GM12878 (cell line): Measurements from ENCODE around the gene CNTD1.

Experiments used
- ASH2L ChIP-seq: fragments of 300-600, 200-600 bp; sonication (generic); IDR thresholded peaks from 2 replicates; pipeline ENCODE4 v1.6.1; 2017; ENCODE audit warnings: low read depth, mild to moderate bottlenecking, borderline replicate concordance
- ATF2 ChIP-seq: IDR thresholded peaks from 2 replicates; pipeline ENCODE4 v1.6.1; 2012; ENCODE audit warnings: low read length, inconsistent platforms
- BHLHE40 ChIP-seq, 2 experiments: fragments of 450-650 bp in 1 of 2; IDR thresholded peaks; 2 replicates each; pipeline ENCODE4 v1.6.1; 2011 to 2017; ENCODE audit warnings: low read depth in 2 of 2, borderline replicate concordance in 1 of 2, improper control_type of control experiment in 1 of 2, low read length in 1 of 2, mild to moderate bottlenecking in 1 of 2
- CTCF ChIP-seq, 3 experiments: IDR thresholded peaks in 2 of 3; conservative IDR thresholded peaks in 1 of 3; 2 replicates each; pipeline ENCODE4 v1.5.1; 2011; ENCODE audit warnings: low read depth in 3 of 3, low read length in 3 of 3, mild to moderate bottlenecking in 3 of 3, control low read depth in 2 of 3, moderate library complexity in 2 of 3, inconsistent platforms in 1 of 3, mixed read lengths in 1 of 3; ENCODE audit not compliant: control insufficient read depth in 2 of 3, insufficient read depth in 1 of 3; ENCODE audit errors: extremely low read depth in 1 of 3
- EZH2 ChIP-seq: IDR thresholded peaks from 2 replicates; pipeline ENCODE4 v1.6.1; 2012; ENCODE audit warnings: low read depth, mild to moderate bottlenecking, control low read depth, inconsistent platforms, low read length, borderline replicate concordance; ENCODE audit not compliant: control insufficient read depth
- MAX ChIP-seq: IDR thresholded peaks from 2 replicates; pipeline ENCODE4 v1.6.1; 2012; ENCODE audit warnings: low read depth, low read length, improper control_type of control experiment
- MEF2A ChIP-seq: IDR thresholded peaks from 2 replicates; pipeline ENCODE4 v1.6.1; 2011; ENCODE audit warnings: low read depth, mild to moderate bottlenecking, low read length, moderate library complexity; ENCODE audit not compliant: insufficient read depth
- NR2F1 ChIP-seq: fragments of 450-650 bp; conservative IDR thresholded peaks from 2 replicates; pipeline ENCODE4 v1.6.1; 2017; ENCODE audit warnings: mild to moderate bottlenecking
- POLR2A ChIP-seq: IDR thresholded peaks from 2 replicates; pipeline ENCODE4 v1.6.1; 2011; ENCODE audit warnings: low read depth, mild to moderate bottlenecking, low read length
- SIN3A ChIP-seq: IDR thresholded peaks from 2 replicates; pipeline ENCODE4 v1.6.1; 2012; ENCODE audit warnings: low read depth, low read length, improper control_type of control experiment
- SMC3 ChIP-seq: IDR thresholded peaks from 2 replicates; pipeline ENCODE4 v1.6.1; 2011; ENCODE audit warnings: low read length, improper control_type of control experiment, borderline replicate concordance

GRCh38 chr17:42750739-42751344 is 47.8 kb upstream of the CNTD1 start:
- TF ChIP-seq CTCF (IDR thresholded peaks at IDR 0.05 in 2 of 3, conservative IDR thresholded peaks at IDR 0.05 in 1 of 3; ENCODE audit: control insufficient read depth in 2 of 3, extremely low read depth in 1 of 3, insufficient read depth in 1 of 3, low read depth in 3 of 3, low read length in 3 of 3) (no peak), SMC3 (no peak), MAX (no peak), EZH2 (no peak), SIN3A (no peak), ATF2 (no peak), MEF2A (no peak), BHLHE40 (IDR thresholded peaks at IDR 0.05; ENCODE audit: borderline replicate concordance in 1 of 2, low read depth in 2 of 2, low read length in 1 of 2) (no peak), NR2F1 (no peak), ASH2L (no peak), POLR2A (no peak)
